ENCODE data around the gene DGKH.
"Not testable (repeated sequence)": the region's sequence is repeated elsewhere in the genome, so short reads cannot be mapped to it uniquely, and the experiment has no call there.

The DGKH gene

DNA sequence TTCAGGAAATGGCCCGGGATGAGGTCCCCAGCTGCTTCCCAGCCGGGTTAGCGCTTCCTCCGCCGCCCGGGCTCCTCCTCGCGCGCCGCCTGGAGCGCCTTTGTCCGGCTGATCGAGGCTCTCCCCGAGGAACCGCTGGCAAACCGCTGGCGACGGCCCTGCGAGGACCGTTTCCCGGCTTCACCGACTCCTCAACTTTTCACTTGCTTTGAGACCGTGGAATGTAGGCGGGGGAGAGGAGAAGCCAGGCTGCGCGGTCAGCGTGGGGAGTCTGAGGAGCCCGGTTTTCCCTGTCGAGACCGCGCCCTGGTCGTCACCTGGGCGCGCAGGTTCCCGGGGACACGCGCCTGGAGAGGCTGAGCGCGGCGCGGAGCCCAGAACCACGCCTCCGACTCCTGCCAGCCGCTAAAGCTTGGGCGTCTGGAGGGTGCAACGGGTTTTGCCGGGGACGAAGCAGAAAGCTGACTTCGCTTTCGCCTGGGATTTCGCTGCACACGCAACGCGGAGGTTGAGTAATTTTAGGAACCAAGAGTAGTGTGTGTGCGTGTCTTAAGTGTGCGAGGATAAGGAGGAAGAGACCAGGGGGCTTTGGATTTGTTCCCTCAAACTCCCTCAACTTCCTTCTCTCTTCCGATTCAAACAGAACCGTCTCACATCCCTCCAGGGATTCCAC, 7.3 kb upstream of the DGKH start:
- DNase-seq = peak; percentile 37 to 60

DNA sequence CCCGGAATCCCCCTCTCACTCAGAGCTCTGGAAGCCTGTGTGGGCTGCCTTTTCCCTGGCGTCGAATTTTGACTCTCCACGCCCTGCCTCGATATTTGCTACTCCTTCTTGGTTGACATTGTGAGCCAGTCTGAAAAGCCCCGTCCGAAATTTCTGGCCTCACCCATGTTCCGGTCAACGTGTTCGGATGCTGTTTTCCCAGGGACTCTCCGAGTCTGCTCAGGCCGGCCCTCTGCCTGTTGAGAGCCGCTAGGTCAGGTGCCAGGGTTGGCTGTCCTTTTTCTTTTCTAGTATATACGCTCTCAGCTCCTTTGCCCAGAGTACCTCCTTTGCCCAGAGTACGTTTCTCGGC, 6.8 kb upstream of the DGKH start:
- peak; percentile 11 to 16 for DNase-seq

DNA sequence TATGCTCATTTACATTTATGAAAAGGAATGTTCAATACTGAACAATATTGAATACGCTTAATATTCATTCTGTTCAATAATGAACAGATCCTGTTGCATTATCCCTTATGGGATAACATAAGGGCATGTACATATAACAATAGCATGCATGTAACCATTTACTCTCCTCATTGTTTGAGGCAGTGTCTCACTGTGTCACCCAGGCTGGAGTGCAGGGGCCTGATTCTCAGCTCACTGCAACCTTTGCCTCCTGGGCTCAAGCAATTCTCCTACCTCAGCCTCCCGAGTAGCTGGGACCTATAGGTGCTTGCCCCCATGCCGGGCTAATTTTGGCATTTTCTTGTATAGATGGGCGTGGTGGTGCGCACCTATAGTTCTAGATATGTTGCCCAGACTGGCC, 4.8 kb upstream of the DGKH start:
- DNase-seq = no peak

- DNase-seq = no peak
Observed at GRCh38 chr13:42046448-42046847, 2.0 kb upstream of the DGKH start.

DNA sequence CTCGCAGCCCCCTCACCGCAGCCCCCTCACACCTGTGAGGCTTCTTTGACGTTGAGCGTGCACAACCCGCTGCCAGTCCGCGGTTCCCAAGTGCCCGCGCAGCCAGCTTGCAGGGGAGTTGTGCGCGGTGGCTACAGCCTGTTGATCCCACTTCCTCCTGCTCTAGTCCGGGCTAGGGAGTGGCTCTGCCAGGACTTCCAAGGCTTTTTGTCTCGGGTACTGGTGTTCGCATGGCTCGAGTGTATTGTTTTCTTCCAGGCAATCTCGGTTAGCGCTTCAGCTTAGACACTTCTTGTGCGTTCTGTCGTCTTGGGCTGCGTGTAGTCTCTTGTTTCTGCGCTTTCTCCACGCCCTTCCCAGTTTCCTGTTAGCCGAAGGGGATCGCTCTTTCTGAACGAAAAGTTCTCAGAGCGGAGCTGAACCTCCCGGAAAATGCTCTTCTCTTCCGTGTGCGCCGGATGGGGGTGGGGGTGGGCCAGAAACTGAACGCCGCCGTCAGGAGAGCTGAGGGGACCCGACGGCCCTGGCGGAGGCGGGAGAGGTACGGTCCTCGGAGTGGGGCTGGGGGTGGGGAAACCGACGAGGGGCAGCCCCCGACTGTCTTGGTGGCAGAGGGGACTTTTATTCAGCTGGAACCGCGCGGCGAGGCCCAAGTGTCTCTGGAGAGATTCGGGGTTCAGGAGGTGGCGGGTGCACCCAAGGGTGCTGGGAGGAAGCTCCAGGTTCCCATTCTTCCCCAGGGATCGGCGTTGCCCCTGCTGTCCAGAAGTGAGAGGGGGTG, 697 bp upstream of the DGKH start:
- DNase-seq = peak; percentile 31 to 42

- peak; percentile 58 to 64 for DNase-seq
Observed at GRCh38 chr13:42048684-42049453, 421 bp downstream of the DGKH start.

GRCh38 chr13:42049454-42049813, 986 bp downstream of the DGKH start:
- no peak for DNase-seq

GRCh38 chr13:42054798-42055499, 6.5 kb downstream of the DGKH start:
- DNase-seq = no peak

- no peak for DNase-seq
Observed at GRCh38 chr13:42055500-42056085, 7.1 kb downstream of the DGKH start.

- DNase-seq = no peak
Observed at GRCh38 chr13:42056146-42056545, 7.7 kb downstream of the DGKH start.

DNA sequence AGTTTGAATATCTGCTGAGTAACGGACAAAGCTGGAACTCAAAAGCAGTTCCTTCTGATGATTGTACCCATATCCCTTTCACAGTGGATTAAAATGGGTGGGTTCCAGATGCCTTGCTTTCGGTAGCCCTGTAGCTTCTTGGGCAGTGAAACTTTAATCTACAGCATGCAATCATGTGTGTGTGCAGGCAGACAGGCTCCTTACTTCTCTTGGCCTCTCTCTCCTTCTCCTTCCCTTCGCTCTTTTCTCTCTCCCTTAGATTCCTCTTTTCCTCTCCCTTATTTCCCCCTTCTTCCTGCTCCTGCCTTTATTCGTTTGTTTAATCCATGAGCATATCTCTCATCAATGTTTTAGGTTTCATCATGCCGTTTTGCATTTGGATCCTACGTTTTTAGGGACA, 8.1 kb downstream of the DGKH start:
- DNase-seq = no peak

DNA sequence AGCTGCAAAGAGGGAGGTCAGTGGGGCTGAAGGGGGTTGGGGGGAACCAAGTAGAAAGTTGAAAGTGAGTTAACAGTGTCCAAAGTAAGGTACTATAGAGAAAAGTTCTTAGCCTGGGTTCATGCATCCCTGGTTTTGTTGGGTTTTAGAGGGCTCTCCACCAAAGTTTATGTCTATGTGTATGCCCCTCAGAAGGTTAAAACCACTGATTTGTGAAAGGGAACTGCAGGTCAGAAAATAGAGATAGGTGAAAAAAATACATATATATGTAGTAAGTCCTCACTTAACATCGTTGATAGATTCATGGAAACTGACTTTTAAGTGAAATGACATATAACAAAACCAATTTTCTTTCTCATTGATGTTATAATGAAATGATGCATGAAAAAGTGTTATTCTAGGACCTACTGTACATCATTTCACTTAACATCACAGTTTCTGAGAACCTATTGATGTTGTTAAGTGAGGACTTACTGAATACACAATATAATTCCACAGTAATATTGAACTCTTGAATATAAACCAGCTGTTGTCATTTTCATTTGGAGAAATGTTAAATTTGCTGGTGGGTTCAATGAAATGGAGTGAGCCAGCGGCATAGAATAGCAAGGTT, 9.6 kb downstream of the DGKH start:
- DNase-seq = no peak

DNA sequence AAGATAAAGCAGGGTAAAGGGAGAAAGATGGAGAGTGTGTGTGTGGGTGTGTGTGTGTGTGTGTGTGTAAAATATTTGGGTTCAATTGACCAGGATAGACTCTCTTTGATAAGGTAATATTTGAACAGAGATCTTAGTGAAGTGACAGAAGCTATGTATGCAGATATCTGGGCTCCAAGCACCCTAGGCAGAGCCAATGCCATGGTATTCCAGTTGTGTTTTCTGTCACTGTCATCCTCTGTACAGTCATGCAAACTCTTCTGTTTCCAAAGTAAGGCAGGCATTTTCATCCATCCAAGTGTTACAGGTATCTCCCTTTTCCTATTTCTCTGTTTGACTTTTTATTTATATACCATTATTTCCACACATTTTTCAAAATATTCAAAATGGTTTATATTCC, 13.5 kb downstream of the DGKH start:
- DNase-seq = no peak

DNA sequence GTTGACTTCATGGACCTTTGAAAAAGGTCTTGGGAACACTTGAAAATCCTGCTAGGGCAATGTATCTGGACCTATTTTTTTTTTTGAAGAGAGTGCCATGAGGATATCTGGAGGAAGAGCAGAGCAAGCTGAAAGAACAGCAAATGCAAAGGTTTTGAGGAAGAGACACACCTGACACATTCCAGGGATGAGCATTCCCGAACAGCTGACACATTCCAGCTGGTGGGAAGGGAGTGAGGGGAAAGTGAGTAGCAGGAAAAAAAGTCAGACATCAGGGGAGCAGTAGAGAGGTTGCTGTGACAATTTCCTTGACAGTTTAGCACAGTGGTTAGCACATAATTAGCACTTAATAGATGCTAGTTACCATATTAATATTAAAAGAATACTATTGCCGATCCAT, 14.7 kb downstream of the DGKH start:
- DNase-seq = no peak

DNA sequence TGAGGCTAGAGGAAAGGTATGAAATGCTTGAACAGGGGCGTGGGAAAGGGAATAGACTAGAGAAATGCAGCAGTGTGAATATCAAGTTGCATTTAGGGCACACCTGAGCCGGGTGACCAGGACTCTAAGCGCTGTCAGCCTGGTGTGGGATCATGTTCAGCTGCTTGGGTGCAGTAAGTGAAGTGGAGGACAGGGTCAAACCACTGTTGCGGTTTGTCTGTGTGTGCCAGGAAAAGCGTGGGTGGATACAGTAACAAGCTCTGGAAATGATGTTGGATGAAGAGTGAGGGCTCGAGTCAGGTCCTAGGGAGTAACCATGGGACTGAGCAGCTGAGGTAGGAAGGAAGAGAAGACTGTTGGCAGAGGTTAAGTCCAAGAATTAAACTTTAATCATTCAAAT, 15.8 kb downstream of the DGKH start:
- DNase-seq = no peak

DNA sequence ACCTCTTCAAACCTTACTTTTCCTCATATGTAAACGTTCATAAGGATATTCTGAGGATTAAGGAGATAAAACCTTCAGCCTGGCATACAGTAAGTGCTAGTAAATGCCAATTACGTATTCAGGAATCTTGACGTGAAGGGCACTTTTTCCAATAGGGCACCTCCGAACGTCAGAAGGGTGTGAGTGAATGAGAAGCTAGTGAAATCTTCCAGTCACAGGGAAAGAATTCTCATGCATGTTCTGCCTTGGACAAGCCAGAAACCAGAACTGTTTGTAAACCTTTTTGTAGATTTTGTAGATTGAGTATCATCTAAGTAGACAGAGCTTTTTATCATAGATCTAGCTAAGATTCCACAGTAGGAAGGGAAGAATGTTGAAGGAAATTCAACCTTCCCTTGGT, 16.5 kb downstream of the DGKH start:
- DNase-seq = no peak

- DNase-seq = no peak
Observed at GRCh38 chr13:42065414-42065813, 17.0 kb downstream of the DGKH start.

GRCh38 chr13:42066542-42066941, 18.1 kb downstream of the DGKH start:
- no peak for DNase-seq

- no peak for DNase-seq
Observed at GRCh38 chr13:42068886-42069285, 20.4 kb downstream of the DGKH start.

DNA sequence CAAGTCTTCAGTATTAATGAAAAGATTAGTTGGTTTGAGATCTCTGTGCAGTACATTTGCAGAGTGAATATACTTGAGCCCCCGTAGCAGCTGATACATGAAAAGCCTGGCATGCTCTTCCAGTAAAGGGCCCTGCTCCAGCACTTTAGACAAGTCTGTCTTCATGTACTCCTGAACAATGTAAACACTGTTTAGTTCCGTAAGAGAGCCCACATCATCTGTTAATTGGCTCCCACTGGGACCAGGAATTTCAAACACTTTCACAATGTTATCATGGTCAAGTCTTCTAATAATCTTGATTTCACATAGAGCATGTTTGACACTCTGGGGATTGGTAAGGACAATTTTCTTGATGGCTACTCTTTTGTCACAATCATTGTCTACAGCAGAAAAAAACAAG, 22.2 kb downstream of the DGKH start:
- not testable (repeated sequence) for DNase-seq

DNA sequence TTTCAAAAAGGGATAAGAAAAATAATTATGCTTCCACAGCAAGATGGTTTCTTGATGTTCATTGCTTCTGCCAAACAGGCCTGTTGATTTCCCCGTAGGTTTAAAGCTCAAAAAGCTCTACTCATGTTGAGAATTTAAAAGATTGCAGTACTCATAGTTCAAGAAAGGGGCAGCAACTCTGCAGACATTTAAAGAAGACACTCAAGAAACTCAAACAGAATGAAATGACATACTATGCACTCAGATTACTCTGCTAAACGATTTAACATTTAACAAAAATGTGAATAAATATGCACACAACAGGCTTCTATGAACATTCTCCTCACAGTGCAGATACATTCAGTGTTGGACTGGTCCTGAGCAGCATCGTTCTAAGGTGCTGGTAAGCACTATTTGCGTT, 22.7 kb downstream of the DGKH start:
- DNase-seq = not testable (repeated sequence)

- DNase-seq = no peak
Observed at GRCh38 chr13:42071672-42072419, 23.4 kb downstream of the DGKH start.

All from NCI-H2081 (cell line).